GM12892 (cell line): Measurements from ENCODE around the gene PERCC1.

Experiments used
- POLR2A ChIP-seq: IDR thresholded peaks from 2 replicates; pipeline ENCODE4 v1.6.1; 2011; ENCODE audit warnings: low read depth, low read length, control low read depth
- POLR2AphosphoS5 ChIP-seq: IDR thresholded peaks from 2 replicates; pipeline ENCODE4 v1.6.1; 2011; ENCODE audit warnings: low read depth, low read length, control low read depth
- TAF1 ChIP-seq: IDR thresholded peaks from 2 replicates; pipeline ENCODE4 v1.6.1; 2011; ENCODE audit warnings: low read depth, mild to moderate bottlenecking, control low read depth, low read length, borderline replicate concordance

- TF ChIP-seq TAF1: no peak
- no peak; the same call in 1 of the 2 replicates for TF ChIP-seq POLR2AphosphoS5
- TF ChIP-seq POLR2A: no peak
These were observed 21.0 kb downstream of the PERCC1 start for GRCh38 chr16:1451702-1452392.
